ENCODE results near the gene PAX5.

Gene PAX5

DNA sequence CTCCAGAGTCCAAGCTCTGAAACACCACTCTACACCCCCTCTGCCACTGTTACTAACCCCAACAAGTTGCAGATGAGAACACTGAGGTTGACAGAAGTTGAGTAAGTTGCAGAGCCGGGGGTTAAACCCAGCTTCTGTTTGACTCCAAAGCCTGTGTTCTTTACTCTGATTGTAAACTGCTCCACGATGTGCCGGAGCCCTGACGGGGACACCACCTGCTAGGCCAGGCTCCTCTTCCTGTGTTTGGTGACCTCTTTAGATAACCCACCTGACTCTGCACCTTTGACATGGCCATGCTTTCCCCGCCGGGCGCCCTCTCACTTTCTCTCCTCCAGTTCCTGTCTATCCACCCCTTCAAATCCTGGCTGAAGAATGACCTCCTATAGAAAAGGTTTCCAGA is 96.7 kb downstream of the PAX5 start:
- CTCF ChIA-PET: interaction anchor here (1.6 kb wide), 1 partner anchor 17 kb away, joined by 5 read pairs; no protein-coding TSS in a partner anchor

DNA sequence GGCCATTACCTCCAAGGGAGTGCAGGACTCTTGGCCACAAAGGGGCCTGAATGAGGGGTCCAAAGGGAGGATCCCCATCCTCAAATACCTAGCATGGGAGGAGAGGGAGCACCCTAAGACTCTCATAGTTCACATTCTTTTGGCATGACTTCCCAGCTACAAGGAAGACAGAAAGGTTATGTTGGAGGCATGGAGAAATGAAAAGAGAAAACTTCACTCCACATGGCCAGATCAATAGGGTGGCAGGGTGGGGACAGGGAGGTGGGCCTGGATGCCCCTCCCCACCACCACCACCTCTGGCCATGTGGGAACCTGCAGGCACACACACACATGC is 97.6 kb downstream of the PAX5 start:
- Histone ChIP-seq H3K4me3 (ENCODE audit: low read depth, low read length) (no peak overlapping the region), H3K27ac (ENCODE audit: extremely low read depth, low read depth, low read length) (no peak overlapping the region), H3K4me1 (ENCODE audit: control insufficient read depth, insufficient read depth, low read length) (peaks cover 4% of the 10 kb centered on the region), H3K9me3 (ENCODE audit: control insufficient read depth, insufficient read depth, low read depth, low read length) (no peaks in the 10 kb centered on the region), H3K36me3 (ENCODE audit: control insufficient read depth in 2 of 2, insufficient read depth in 1 of 2, low read length in 2 of 2) (no peaks in the 10 kb centered on the region)
- CTCF ChIA-PET: interaction anchor here (0.7 kb wide), 1 partner anchor 32 kb away, joined by 3 read pairs; no protein-coding TSS in a partner anchor
- POLR2A ChIA-PET: no interaction called here
- TF ChIP-seq ZNF747 (tag by site-specific recombination; IDR thresholded peaks at IDR 0.05) (no peak), ZNF10 (tag by site-specific recombination; IDR thresholded peaks at IDR 0.05) (no peak), ZNF624 (tag by site-specific recombination; IDR thresholded peaks at IDR 0.05) (no peak), ZNF837 (tag by site-specific recombination; IDR thresholded peaks at IDR 0.05) (no peak), ZNF777 (tag by site-specific recombination; IDR thresholded peaks at IDR 0.05; ENCODE audit: borderline replicate concordance) (no peak), ZBTB17 (tag by site-specific recombination; IDR thresholded peaks at IDR 0.05) (no peak), TCF7L2 (IDR thresholded peaks at IDR 0.05; ENCODE audit: borderline replicate concordance, low read depth, low read length) (no peak), ZNF174 (tag by site-specific recombination; IDR thresholded peaks at IDR 0.05) (no peak), ZNF621 (tag by site-specific recombination; IDR thresholded peaks at IDR 0.05) (no peak)
- TF ChIP-seq, protein P1, sequence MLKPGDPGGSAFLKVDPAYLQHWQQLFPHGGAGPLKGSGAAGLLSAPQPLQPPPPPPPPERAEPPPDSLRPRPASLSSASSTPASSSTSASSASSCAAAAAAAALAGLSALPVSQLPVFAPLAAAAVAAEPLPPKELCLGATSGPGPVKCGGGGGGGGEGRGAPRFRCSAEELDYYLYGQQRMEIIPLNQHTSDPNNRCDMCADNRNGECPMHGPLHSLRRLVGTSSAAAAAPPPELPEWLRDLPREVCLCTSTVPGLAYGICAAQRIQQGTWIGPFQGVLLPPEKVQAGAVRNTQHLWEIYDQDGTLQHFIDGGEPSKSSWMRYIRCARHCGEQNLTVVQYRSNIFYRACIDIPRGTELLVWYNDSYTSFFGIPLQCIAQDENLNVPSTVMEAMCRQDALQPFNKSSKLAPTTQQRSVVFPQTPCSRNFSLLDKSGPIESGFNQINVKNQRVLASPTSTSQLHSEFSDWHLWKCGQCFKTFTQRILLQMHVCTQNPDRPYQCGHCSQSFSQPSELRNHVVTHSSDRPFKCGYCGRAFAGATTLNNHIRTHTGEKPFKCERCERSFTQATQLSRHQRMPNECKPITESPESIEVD (tag by site-specific recombination; IDR thresholded peaks at IDR 0.05): no peak
- TF ChIP-seq, protein P2, sequence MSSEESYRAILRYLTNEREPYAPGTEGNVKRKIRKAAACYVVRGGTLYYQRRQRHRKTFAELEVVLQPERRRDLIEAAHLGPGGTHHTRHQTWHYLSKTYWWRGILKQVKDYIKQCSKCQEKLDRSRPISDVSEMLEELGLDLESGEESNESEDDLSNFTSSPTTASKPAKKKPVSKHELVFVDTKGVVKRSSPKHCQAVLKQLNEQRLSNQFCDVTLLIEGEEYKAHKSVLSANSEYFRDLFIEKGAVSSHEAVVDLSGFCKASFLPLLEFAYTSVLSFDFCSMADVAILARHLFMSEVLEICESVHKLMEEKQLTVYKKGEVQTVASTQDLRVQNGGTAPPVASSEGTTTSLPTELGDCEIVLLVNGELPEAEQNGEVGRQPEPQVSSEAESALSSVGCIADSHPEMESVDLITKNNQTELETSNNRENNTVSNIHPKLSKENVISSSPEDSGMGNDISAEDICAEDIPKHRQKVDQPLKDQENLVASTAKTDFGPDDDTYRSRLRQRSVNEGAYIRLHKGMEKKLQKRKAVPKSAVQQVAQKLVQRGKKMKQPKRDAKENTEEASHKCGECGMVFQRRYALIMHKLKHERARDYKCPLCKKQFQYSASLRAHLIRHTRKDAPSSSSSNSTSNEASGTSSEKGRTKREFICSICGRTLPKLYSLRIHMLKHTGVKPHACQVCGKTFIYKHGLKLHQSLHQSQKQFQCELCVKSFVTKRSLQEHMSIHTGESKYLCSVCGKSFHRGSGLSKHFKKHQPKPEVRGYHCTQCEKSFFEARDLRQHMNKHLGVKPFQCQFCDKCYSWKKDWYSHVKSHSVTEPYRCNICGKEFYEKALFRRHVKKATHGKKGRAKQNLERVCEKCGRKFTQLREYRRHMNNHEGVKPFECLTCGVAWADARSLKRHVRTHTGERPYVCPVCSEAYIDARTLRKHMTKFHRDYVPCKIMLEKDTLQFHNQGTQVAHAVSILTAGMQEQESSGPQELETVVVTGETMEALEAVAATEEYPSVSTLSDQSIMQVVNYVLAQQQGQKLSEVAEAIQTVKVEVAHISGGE (tag by site-specific recombination; conservative IDR thresholded peaks at IDR 0.05; ENCODE audit: low read depth): no peak

More for the DNA sequence above, 96.7 kb downstream of the PAX5 start:
- H3K4me1 ChIP-seq (ENCODE audit: control insufficient read depth, insufficient read depth, low read length): peaks cover 4% of the 10 kb centered on the region
- no peaks in the 10 kb centered on the region for H3K9me3 ChIP-seq (ENCODE audit: control insufficient read depth, insufficient read depth, low read depth, low read length)
- POLR2A ChIA-PET: interaction anchor here (0.6 kb wide), 1 partner anchor 7 kb away, joined by 5 read pairs; no protein-coding TSS in a partner anchor
- H3K4me3 ChIP-seq (ENCODE audit: low read depth, low read length): no peak overlapping the region
- no peak overlapping the region for H3K27ac ChIP-seq (ENCODE audit: extremely low read depth, low read depth, low read length)
- TF ChIP-seq ZNF37A (tag by site-specific recombination; IDR thresholded peaks at IDR 0.05): no peak
- TF ChIP-seq, protein P3, sequence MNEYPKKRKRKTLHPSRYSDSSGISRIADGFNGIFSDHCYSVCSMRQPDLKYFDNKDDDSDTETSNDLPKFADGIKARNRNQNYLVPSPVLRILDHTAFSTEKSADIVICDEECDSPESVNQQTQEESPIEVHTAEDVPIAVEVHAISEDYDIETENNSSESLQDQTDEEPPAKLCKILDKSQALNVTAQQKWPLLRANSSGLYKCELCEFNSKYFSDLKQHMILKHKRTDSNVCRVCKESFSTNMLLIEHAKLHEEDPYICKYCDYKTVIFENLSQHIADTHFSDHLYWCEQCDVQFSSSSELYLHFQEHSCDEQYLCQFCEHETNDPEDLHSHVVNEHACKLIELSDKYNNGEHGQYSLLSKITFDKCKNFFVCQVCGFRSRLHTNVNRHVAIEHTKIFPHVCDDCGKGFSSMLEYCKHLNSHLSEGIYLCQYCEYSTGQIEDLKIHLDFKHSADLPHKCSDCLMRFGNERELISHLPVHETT (tag by site-specific recombination; IDR thresholded peaks at IDR 0.05): no peak
- TF ChIP-seq KLF8 (tag by site-specific recombination; IDR thresholded peaks at IDR 0.05): no peak
- no peak for TF ChIP-seq ZSCAN16 (tag by site-specific recombination; IDR thresholded peaks at IDR 0.05)
- TF ChIP-seq ZSCAN23 (tag by site-specific recombination; IDR thresholded peaks at IDR 0.05): no peak
- no peak for TF ChIP-seq GLIS1 (tag by site-specific recombination; IDR thresholded peaks at IDR 0.05)
- TF ChIP-seq ZNF530 (tag by site-specific recombination; IDR thresholded peaks at IDR 0.05; ENCODE audit: low read depth): no peak
- TF ChIP-seq ZNF501 (tag by site-specific recombination; IDR thresholded peaks at IDR 0.05): no peak
- TF ChIP-seq ZBTB1 (tag by site-specific recombination; IDR thresholded peaks at IDR 0.05): no peak
- TF ChIP-seq MEIS1 (CRISPR knock-in tag; IDR thresholded peaks at IDR 0.05; ENCODE audit: borderline replicate concordance): no peak
- no peak for TF ChIP-seq ZNF624 (tag by site-specific recombination; IDR thresholded peaks at IDR 0.05)
- no peak for TF ChIP-seq ZNF169 (tag by site-specific recombination; IDR thresholded peaks at IDR 0.05)
- no peak for TF ChIP-seq SP2 (tag by site-specific recombination; IDR thresholded peaks at IDR 0.05)
- no peak for TF ChIP-seq ZBTB21 (tag by site-specific recombination; IDR thresholded peaks at IDR 0.05)
- TF ChIP-seq, protein P4, sequence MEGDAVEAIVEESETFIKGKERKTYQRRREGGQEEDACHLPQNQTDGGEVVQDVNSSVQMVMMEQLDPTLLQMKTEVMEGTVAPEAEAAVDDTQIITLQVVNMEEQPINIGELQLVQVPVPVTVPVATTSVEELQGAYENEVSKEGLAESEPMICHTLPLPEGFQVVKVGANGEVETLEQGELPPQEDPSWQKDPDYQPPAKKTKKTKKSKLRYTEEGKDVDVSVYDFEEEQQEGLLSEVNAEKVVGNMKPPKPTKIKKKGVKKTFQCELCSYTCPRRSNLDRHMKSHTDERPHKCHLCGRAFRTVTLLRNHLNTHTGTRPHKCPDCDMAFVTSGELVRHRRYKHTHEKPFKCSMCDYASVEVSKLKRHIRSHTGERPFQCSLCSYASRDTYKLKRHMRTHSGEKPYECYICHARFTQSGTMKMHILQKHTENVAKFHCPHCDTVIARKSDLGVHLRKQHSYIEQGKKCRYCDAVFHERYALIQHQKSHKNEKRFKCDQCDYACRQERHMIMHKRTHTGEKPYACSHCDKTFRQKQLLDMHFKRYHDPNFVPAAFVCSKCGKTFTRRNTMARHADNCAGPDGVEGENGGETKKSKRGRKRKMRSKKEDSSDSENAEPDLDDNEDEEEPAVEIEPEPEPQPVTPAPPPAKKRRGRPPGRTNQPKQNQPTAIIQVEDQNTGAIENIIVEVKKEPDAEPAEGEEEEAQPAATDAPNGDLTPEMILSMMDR (tag by site-specific recombination; IDR thresholded peaks at IDR 0.05): no peak
- no peaks in the 10 kb centered on the region for H3K36me3 ChIP-seq (ENCODE audit: control insufficient read depth in 2 of 2, insufficient read depth in 1 of 2, low read length in 2 of 2)

Measured in HEK293 (cell line).